HCT116 (cell line): ENCODE data around the gene TEX9. TPM values are rescaled to one million over a fixed set of nuclear protein-coding genes. Genes with fewer than 3 reads are reported as not detected.

ENCODE experiments used
- ATAC-seq: fragments of 200-7000 bp; cut with Tn5 transposase; 2 replicates; pipeline ENCODE4 v1.9.1; 2020; ENCODE audit warnings: mild to moderate bottlenecking, moderate library complexity
- BruUV-seq: library from RNA; stranded (reverse); fragments of 400-500 nt; replicated peaks from 2 replicates; lab custom pipeline; 2021; lab: Mats Ljungman, UMichigan
- CTCF ChIA-PET: fragments of 300-600 bp; sonication (Branson Sonifier 250); formaldehyde crosslinking; loops from one replicate; lab custom pipeline; 2021; ENCODE audit warnings: antibody characterized with exemption; lab: Charles Lee
- POLR2A ChIA-PET: fragments of 300-600, 350-600 bp; sonication (Branson Sonifier 250); formaldehyde crosslinking; loops from one replicate; lab custom pipeline; 2021; ENCODE audit warnings: antibody characterized with exemption; lab: Charles Lee
- RAD21 ChIA-PET, 2 experiments: fragments of 300-600 bp; sonication (Branson Sonifier 250); formaldehyde crosslinking; loops; one replicate each; lab custom pipeline; 2023; ENCODE audit warnings: low total read pairs in 2 of 2; ENCODE audit not compliant: uncharacterized antibody in 2 of 2, unreplicated experiment in 2 of 2, low non-redundant PET in 1 of 2; lab: Charles Lee
- DNase-seq: peaks from one replicate; pipeline ENCODE4 v3.0.0-alpha.2; 2010; ENCODE audit warnings: low read depth, low spot score
- H2AFZ ChIP-seq: fragments of 200-600 bp; shearing (Covaris generic), sonication (generic); 2 replicates; pipeline ENCODE4 v1.6.1; 2017; ENCODE audit warnings: low read depth, mixed run types, mixed read lengths, antibody characterized with exemption, low read length; ENCODE audit not compliant: poor library complexity, severe bottlenecking
- H3K27ac ChIP-seq: 2 replicates; pipeline ENCODE4 v1.5.1; 2012; ENCODE audit warnings: low read depth, low read length
- H3K27me3 ChIP-seq: fragments of 200-600 bp; sonication (generic); 2 replicates; pipeline ENCODE4 v1.6.1; 2016; ENCODE audit warnings: mixed run types, low read length, mixed read lengths; ENCODE audit not compliant: insufficient read depth
- H3K36me3 ChIP-seq, 2 experiments: fragments of 200-500 bp in 1 of 2; fragments of 200-600 bp in 1 of 2; sonication (Bioruptor generic) in 1 of 2; sonication (generic) in 1 of 2; 2 replicates each; pipeline versions ENCODE4 v1.5.1 to v1.6.1; 2014 to 2016; ENCODE audit warnings: low read length in 2 of 2, inconsistent platforms in 1 of 2, mixed read lengths in 1 of 2, mixed run types in 1 of 2; ENCODE audit not compliant: insufficient read depth in 2 of 2, control insufficient read depth in 1 of 2
- H3K4me1 ChIP-seq, 2 experiments: fragments of 200-600 bp in 1 of 2; sonication (generic) in 1 of 2; 2 replicates each; pipeline versions ENCODE4 v1.5.1 to v1.6.1; 2012 to 2017; ENCODE audit warnings: low read length in 2 of 2, inconsistent platforms in 1 of 2, mild to moderate bottlenecking in 1 of 2, mixed read lengths in 1 of 2, mixed run types in 1 of 2, moderate library complexity in 1 of 2; ENCODE audit not compliant: insufficient read depth in 2 of 2, control insufficient read depth in 1 of 2
- H3K4me2 ChIP-seq: fragments of 200-600 bp; sonication (generic); 2 replicates; pipeline ENCODE4 v1.6.1; 2017; ENCODE audit warnings: mixed run types, low read length, mixed read lengths
- H3K4me3 ChIP-seq, 2 experiments: fragments of 200-600 bp in 1 of 2; sonication (generic) in 1 of 2; replicated peaks in 1 of 2; 2 replicates each; pipeline ENCODE4 v1.5.1; 2011 to 2016; ENCODE audit warnings: low read length in 2 of 2, control low read depth in 1 of 2, low read depth in 1 of 2, mild to moderate bottlenecking in 1 of 2, mixed read lengths in 1 of 2, mixed run types in 1 of 2
- H3K79me2 ChIP-seq: fragments of 200-600 bp; sonication (generic); 2 replicates; pipeline ENCODE4 v1.6.1; 2017; ENCODE audit warnings: mild to moderate bottlenecking, mixed run types, low read length, moderate library complexity, mixed read lengths; ENCODE audit not compliant: insufficient read depth
- H3K9ac ChIP-seq: fragments of 200-600 bp; sonication (generic); 2 replicates; pipeline ENCODE4 v1.6.1; 2016; ENCODE audit warnings: low read length, mixed read lengths
- H3K9me2 ChIP-seq: fragments of 200-600 bp; sonication (generic), shearing (Covaris generic); 2 replicates; pipeline ENCODE4 v1.6.1; 2017; ENCODE audit warnings: mixed run types, mild to moderate bottlenecking, moderate library complexity; ENCODE audit not compliant: insufficient read depth
- H3K9me3 ChIP-seq, 2 experiments: fragments of 200-500 bp in 1 of 2; fragments of 200-600 bp in 1 of 2; sonication (Bioruptor generic) in 1 of 2; sonication (generic) in 1 of 2; 2 replicates each; pipeline ENCODE4 v1.6.1; 2014 to 2017; ENCODE audit warnings: low read length in 2 of 2, mixed read lengths in 2 of 2, inconsistent platforms in 1 of 2, low read depth in 1 of 2, mild to moderate bottlenecking in 1 of 2, mixed run types in 1 of 2, moderate library complexity in 1 of 2; ENCODE audit not compliant: control insufficient read depth in 1 of 2, insufficient read depth in 1 of 2
- H4K20me1 ChIP-seq: fragments of 200-600 bp; sonication (generic), shearing (Covaris generic); 2 replicates; pipeline ENCODE4 v1.6.1; 2017; ENCODE audit warnings: mixed run types, mild to moderate bottlenecking, moderate library complexity; ENCODE audit not compliant: insufficient read depth
- EGR1 ChIP-seq: IDR thresholded peaks from 2 replicates; pipeline ENCODE4 v1.6.1; 2012; ENCODE audit warnings: low read depth
- EZH2 ChIP-seq: fragments of 200-600 bp; sonication (generic); IDR thresholded peaks from 2 replicates; pipeline ENCODE4 v1.6.1; 2017; ENCODE audit warnings: antibody characterized with exemption, mixed run types
- MAX ChIP-seq: IDR thresholded peaks from 2 replicates; pipeline ENCODE4 v1.6.1; 2012
- POLR2A ChIP-seq: IDR thresholded peaks from 2 replicates; pipeline ENCODE4 v1.7.0; 2011; ENCODE audit warnings: borderline replicate concordance; ENCODE audit not compliant: insufficient read depth, insufficient read length; ENCODE audit errors: extremely low read depth
- SP1 ChIP-seq: IDR thresholded peaks from 2 replicates; pipeline ENCODE4 v1.6.1; 2012; ENCODE audit warnings: low read depth
- TCF7L2 ChIP-seq: IDR thresholded peaks from 2 replicates; pipeline ENCODE4 v1.7.0; 2011; ENCODE audit warnings: borderline replicate concordance, inconsistent platforms; ENCODE audit not compliant: insufficient read depth, insufficient read length; ENCODE audit errors: extremely low read depth
- ZNF274 ChIP-seq: fragments of 200-500 bp; sonication (Bioruptor generic); IDR thresholded peaks from 2 replicates; pipeline ENCODE4 v1.6.1; 2014; ENCODE audit warnings: mild to moderate bottlenecking, low read depth, low read length, inconsistent platforms
- intact Hi-C: fragments of 100-400 bp; cut with micrococcal nuclease; formaldehyde crosslinking; loops from 2 replicates; pipeline ENCODE4 v1.10.0; 2022
- total RNA-seq: library from RNA; stranded (reverse); gene quantifications from one replicate; pipeline ENCODE4 v1.2.1, GENCODE V29; 2021; ENCODE audit not compliant: unreplicated experiment
- TF ChIP-seq, protein P1 (sequence below): IDR thresholded peaks from 2 replicates; pipeline ENCODE4 v1.6.1; 2012; ENCODE audit warnings: low read depth
- TF ChIP-seq, protein P2 (sequence below): IDR thresholded peaks from 2 replicates; pipeline ENCODE4 v1.6.1; 2011; ENCODE audit warnings: mild to moderate bottlenecking, low read length, moderate library complexity; ENCODE audit not compliant: insufficient replicate concordance; ENCODE audit errors: extremely low read depth

Gene TEX9
- total RNA-seq, 1 experiment from 2014 or later: 5.2 TPM

DNA sequence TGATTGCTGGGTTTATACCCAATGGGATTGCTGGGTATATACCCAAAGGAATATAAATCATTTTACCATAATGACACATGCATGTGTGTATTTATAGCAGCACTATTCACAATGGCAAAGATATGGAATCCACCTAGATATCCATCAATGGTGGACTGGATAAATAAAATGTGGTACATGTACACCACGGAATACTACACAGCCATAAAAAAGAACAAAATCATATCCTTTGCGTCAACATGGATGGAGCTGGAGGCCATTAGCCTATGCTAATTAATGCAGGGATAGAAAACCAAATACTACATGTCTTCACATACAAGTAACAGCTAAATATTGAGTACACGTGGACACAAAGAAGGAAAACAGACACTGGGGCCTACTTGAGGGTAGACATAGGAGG is 77.1 kb downstream of the TEX9 start:
- ChIA-PET CTCF (no interaction called here), POLR2A (no interaction called here), RAD21 (no interaction called here)
- Histone ChIP-seq H3K4me2 (no peak overlapping the region), H4K20me1 (no peaks in the 10 kb centered on the region), H3K9me3 (no peaks in the 10 kb centered on the region), H3K9ac (no peak overlapping the region), H2AFZ (no peak overlapping the region), H3K9me2 (no peaks in the 10 kb centered on the region), H3K4me1 (no peaks in the 10 kb centered on the region), H3K4me3 (no peak overlapping the region), H3K36me3 (no peaks in the 10 kb centered on the region), H3K27ac (no peak overlapping the region), H3K79me2 (no peaks in the 10 kb centered on the region), H3K27me3 (no peaks in the 10 kb centered on the region)
- intact Hi-C loops: no loop called here
- TF ChIP-seq, protein P1, sequence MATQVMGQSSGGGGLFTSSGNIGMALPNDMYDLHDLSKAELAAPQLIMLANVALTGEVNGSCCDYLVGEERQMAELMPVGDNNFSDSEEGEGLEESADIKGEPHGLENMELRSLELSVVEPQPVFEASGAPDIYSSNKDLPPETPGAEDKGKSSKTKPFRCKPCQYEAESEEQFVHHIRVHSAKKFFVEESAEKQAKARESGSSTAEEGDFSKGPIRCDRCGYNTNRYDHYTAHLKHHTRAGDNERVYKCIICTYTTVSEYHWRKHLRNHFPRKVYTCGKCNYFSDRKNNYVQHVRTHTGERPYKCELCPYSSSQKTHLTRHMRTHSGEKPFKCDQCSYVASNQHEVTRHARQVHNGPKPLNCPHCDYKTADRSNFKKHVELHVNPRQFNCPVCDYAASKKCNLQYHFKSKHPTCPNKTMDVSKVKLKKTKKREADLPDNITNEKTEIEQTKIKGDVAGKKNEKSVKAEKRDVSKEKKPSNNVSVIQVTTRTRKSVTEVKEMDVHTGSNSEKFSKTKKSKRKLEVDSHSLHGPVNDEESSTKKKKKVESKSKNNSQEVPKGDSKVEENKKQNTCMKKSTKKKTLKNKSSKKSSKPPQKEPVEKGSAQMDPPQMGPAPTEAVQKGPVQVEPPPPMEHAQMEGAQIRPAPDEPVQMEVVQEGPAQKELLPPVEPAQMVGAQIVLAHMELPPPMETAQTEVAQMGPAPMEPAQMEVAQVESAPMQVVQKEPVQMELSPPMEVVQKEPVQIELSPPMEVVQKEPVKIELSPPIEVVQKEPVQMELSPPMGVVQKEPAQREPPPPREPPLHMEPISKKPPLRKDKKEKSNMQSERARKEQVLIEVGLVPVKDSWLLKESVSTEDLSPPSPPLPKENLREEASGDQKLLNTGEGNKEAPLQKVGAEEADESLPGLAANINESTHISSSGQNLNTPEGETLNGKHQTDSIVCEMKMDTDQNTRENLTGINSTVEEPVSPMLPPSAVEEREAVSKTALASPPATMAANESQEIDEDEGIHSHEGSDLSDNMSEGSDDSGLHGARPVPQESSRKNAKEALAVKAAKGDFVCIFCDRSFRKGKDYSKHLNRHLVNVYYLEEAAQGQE: no peak
- TF ChIP-seq POLR2A (no peak), EZH2 (no peak), TCF7L2 (no peak), MAX (no peak), ZNF274 (no peak), EGR1 (no peak), SP1 (no peak)
- TF ChIP-seq, protein P2, sequence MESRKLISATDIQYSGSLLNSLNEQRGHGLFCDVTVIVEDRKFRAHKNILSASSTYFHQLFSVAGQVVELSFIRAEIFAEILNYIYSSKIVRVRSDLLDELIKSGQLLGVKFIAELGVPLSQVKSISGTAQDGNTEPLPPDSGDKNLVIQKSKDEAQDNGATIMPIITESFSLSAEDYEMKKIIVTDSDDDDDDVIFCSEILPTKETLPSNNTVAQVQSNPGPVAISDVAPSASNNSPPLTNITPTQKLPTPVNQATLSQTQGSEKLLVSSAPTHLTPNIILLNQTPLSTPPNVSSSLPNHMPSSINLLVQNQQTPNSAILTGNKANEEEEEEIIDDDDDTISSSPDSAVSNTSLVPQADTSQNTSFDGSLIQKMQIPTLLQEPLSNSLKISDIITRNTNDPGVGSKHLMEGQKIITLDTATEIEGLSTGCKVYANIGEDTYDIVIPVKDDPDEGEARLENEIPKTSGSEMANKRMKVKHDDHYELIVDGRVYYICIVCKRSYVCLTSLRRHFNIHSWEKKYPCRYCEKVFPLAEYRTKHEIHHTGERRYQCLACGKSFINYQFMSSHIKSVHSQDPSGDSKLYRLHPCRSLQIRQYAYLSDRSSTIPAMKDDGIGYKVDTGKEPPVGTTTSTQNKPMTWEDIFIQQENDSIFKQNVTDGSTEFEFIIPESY: no peak
- DNase-seq (no peak), ATAC-seq (no peak)
- BruUV-seq: no TSS peak
